ENCODE measurements around the gene DDX1.

The DDX1 gene

GRCh38 chr2:15565994-15566671, 25.5 kb upstream of the DDX1 start:
- no peak for TF ChIP-seq SIN3A (IDR thresholded peaks at IDR 0.05; ENCODE audit: borderline replicate concordance, insufficient read depth, low read length)
- no peak for TF ChIP-seq REST (IDR thresholded peaks at IDR 0.05; ENCODE audit: insufficient read depth in 1 of 2, low read depth in 2 of 2, low read length in 2 of 2)
- no peak for TF ChIP-seq FOXP2 (optimal IDR thresholded peaks at IDR 0.05; ENCODE audit: borderline replicate concordance, extremely low read depth, extremely low read length, insufficient read depth)
- no peak for TF ChIP-seq POLR2AphosphoS5 (IDR thresholded peaks at IDR 0.05; ENCODE audit: low read depth, low read length)

GRCh38 chr2:15566912-15567311, 24.8 kb upstream of the DDX1 start:
- TF ChIP-seq FOXP2 (optimal IDR thresholded peaks at IDR 0.05; ENCODE audit: borderline replicate concordance, extremely low read depth, extremely low read length, insufficient read depth) (no peak), TAF1 (IDR thresholded peaks at IDR 0.05; ENCODE audit: borderline replicate concordance, insufficient read depth, low read length) (no peak)

GRCh38 chr2:15568874-15569273, 22.8 kb upstream of the DDX1 start:
- no peak for TF ChIP-seq TAF1 (IDR thresholded peaks at IDR 0.05; ENCODE audit: borderline replicate concordance, insufficient read depth, low read length)
- TF ChIP-seq REST (IDR thresholded peaks at IDR 0.05; ENCODE audit: insufficient read depth in 1 of 2, low read depth in 2 of 2, low read length in 2 of 2) = no peak
- TF ChIP-seq FOXP2 (optimal IDR thresholded peaks at IDR 0.05; ENCODE audit: borderline replicate concordance, extremely low read depth, extremely low read length, insufficient read depth) = no peak
- TF ChIP-seq SIN3A (IDR thresholded peaks at IDR 0.05; ENCODE audit: borderline replicate concordance, insufficient read depth, low read length) = no peak
- no peak for TF ChIP-seq POLR2AphosphoS5 (IDR thresholded peaks at IDR 0.05; ENCODE audit: low read depth, low read length)

- TF ChIP-seq FOXP2 (optimal IDR thresholded peaks at IDR 0.05; ENCODE audit: borderline replicate concordance, extremely low read depth, extremely low read length, insufficient read depth) = no peak
- no peak for TF ChIP-seq TAF1 (IDR thresholded peaks at IDR 0.05; ENCODE audit: borderline replicate concordance, insufficient read depth, low read length)
- no peak for TF ChIP-seq REST (IDR thresholded peaks at IDR 0.05; ENCODE audit: insufficient read depth in 1 of 2, low read depth in 2 of 2, low read length in 2 of 2)
- no peak for TF ChIP-seq SIN3A (IDR thresholded peaks at IDR 0.05; ENCODE audit: borderline replicate concordance, insufficient read depth, low read length)
- no peak for TF ChIP-seq POLR2AphosphoS5 (IDR thresholded peaks at IDR 0.05; ENCODE audit: low read depth, low read length)
These were observed 21.6 kb upstream of the DDX1 start for GRCh38 chr2:15570104-15570503.

- no peak for TF ChIP-seq TAF1 (IDR thresholded peaks at IDR 0.05; ENCODE audit: borderline replicate concordance, insufficient read depth, low read length)
- TF ChIP-seq POLR2AphosphoS5 (IDR thresholded peaks at IDR 0.05; ENCODE audit: low read depth, low read length) = no peak
These were observed 19.9 kb upstream of the DDX1 start for GRCh38 chr2:15571729-15572128.

- TF ChIP-seq POLR2AphosphoS5 (IDR thresholded peaks at IDR 0.05; ENCODE audit: low read depth, low read length) = no peak
These were observed 14.5 kb upstream of the DDX1 start for GRCh38 chr2:15577071-15577735.

All from PFSK-1 (cell line).